H9 (cell line): Measurements from ENCODE around the gene MRPS34. TPM values are rescaled to one million over a fixed set of nuclear protein-coding genes. Genes with fewer than 3 reads are reported as not detected.

ENCODE experiments used
- DNase-seq: peaks from one replicate; pipeline ENCODE4 v3.0.0-alpha.2; 2017
- H2AFZ ChIP-seq: one replicate; pipeline ENCODE4 v1.6.1; 2013; ENCODE audit warnings: mild to moderate bottlenecking, low read length, control low read depth, moderate library complexity
- H2AK5ac ChIP-seq: 2 replicates; pipeline ENCODE4 v1.6.1; 2013; ENCODE audit warnings: low read length, control low read depth, mixed read lengths; ENCODE audit not compliant: insufficient read length
- H2BK120ac ChIP-seq: one replicate; pipeline ENCODE4 v1.6.1; 2013; ENCODE audit warnings: low read depth, mild to moderate bottlenecking, low read length, control low read depth, inconsistent platforms; ENCODE audit not compliant: poor library complexity, severe bottlenecking
- H2BK12ac ChIP-seq: 2 replicates; pipeline ENCODE4 v1.6.1; 2013; ENCODE audit warnings: low read length, control low read depth, mixed read lengths, low read depth; ENCODE audit not compliant: insufficient read length
- H2BK15ac ChIP-seq: 2 replicates; pipeline ENCODE4 v1.6.1; 2013; ENCODE audit warnings: low read depth, low read length, control low read depth
- H2BK20ac ChIP-seq: one replicate; pipeline ENCODE4 v1.6.1; 2013; ENCODE audit warnings: low read depth, mild to moderate bottlenecking, low read length, control low read depth, inconsistent platforms; ENCODE audit not compliant: poor library complexity, severe bottlenecking
- H2BK5ac ChIP-seq: 2 replicates; pipeline ENCODE4 v1.6.1; 2013; ENCODE audit warnings: low read length, control low read depth, mixed read lengths; ENCODE audit not compliant: insufficient read length
- H3K14ac ChIP-seq: 2 replicates; pipeline ENCODE4 v1.6.1; 2013; ENCODE audit warnings: low read length, control low read depth; ENCODE audit not compliant: insufficient read depth
- H3K18ac ChIP-seq: 2 replicates; pipeline ENCODE4 v1.6.1; 2013; ENCODE audit warnings: low read depth, mild to moderate bottlenecking, mixed read lengths, low read length, control low read depth; ENCODE audit not compliant: insufficient read length
- H3K23ac ChIP-seq: 2 replicates; pipeline ENCODE4 v1.6.1; 2013; ENCODE audit warnings: low read length, control low read depth, mixed read lengths, low read depth; ENCODE audit not compliant: insufficient read length
- H3K23me2 ChIP-seq: 2 replicates; pipeline ENCODE4 v1.6.1; 2013; ENCODE audit warnings: low read depth, mild to moderate bottlenecking, mixed read lengths, low read length, control low read depth; ENCODE audit not compliant: insufficient read length, poor library complexity, severe bottlenecking
- H3K27ac ChIP-seq: 2 replicates; pipeline ENCODE4 v1.5.1; 2013; ENCODE audit warnings: low read length, control low read depth, mixed read lengths, low read depth; ENCODE audit not compliant: insufficient read length
- H3K27me3 ChIP-seq: 2 replicates; pipeline ENCODE4 v1.6.1; 2013; ENCODE audit warnings: low read length, control low read depth, inconsistent platforms; ENCODE audit not compliant: insufficient read depth
- H3K4ac ChIP-seq: 2 replicates; pipeline ENCODE4 v1.6.1; 2013; ENCODE audit warnings: low read depth, mild to moderate bottlenecking, control low read depth, inconsistent platforms, low read length, moderate library complexity
- H3K4me1 ChIP-seq: 2 replicates; pipeline ENCODE4 v1.6.1; 2013; ENCODE audit warnings: low read length, control low read depth, inconsistent platforms; ENCODE audit not compliant: insufficient read depth
- H3K4me2 ChIP-seq: 2 replicates; pipeline ENCODE4 v1.6.1; 2013; ENCODE audit warnings: low read length, control low read depth, mixed read lengths; ENCODE audit not compliant: insufficient read length, insufficient read depth
- H3K56ac ChIP-seq: 2 replicates; pipeline ENCODE4 v1.6.1; 2013; ENCODE audit warnings: low read depth, mild to moderate bottlenecking, mixed read lengths, low read length, control low read depth; ENCODE audit not compliant: insufficient read length
- H3K79me1 ChIP-seq: 2 replicates; pipeline ENCODE4 v1.6.1; 2013; ENCODE audit warnings: low read depth, mild to moderate bottlenecking, moderate library complexity, low read length, control low read depth, inconsistent platforms; ENCODE audit not compliant: insufficient read depth, poor library complexity, severe bottlenecking
- H3K79me2 ChIP-seq: 2 replicates; pipeline ENCODE4 v1.6.1; 2013; ENCODE audit warnings: low read length, control low read depth, inconsistent platforms; ENCODE audit not compliant: insufficient read depth
- H3K9ac ChIP-seq: 2 replicates; pipeline ENCODE4 v1.6.1; 2013; ENCODE audit warnings: low read length, control low read depth, mixed read lengths; ENCODE audit not compliant: insufficient read length; ENCODE audit errors: extremely low read depth
- H3K9me3 ChIP-seq: one replicate; pipeline ENCODE4 v1.6.1; 2013; ENCODE audit warnings: low read depth, low read length, inconsistent platforms; ENCODE audit not compliant: control insufficient read depth
- H3T11ph ChIP-seq: one replicate; pipeline ENCODE4 v1.6.1; 2013; ENCODE audit warnings: mild to moderate bottlenecking, low read length, control low read depth, inconsistent platforms
- H4K20me1 ChIP-seq: one replicate; pipeline ENCODE4 v1.6.1; 2013; ENCODE audit not compliant: control insufficient read depth, insufficient read length, insufficient read depth
- H4K5ac ChIP-seq: 2 replicates; pipeline ENCODE4 v1.6.1; 2013; ENCODE audit warnings: low read depth, mild to moderate bottlenecking, mixed read lengths, low read length, control low read depth; ENCODE audit not compliant: insufficient read length
- H4K8ac ChIP-seq: replicated peaks from 2 replicates; pipeline ENCODE4 v1.6.1; 2013; ENCODE audit warnings: low read length, control low read depth, mixed read lengths, low read depth; ENCODE audit not compliant: insufficient read length
- H4K91ac ChIP-seq: 2 replicates; pipeline ENCODE4 v1.6.1; 2013; ENCODE audit warnings: low read depth, mild to moderate bottlenecking, moderate library complexity, mixed read lengths, low read length, control low read depth; ENCODE audit not compliant: insufficient read length
- H3K27ac Mint-ChIP-seq, 3 experiments: 2 replicates in 2 of 3; 3 replicates in 1 of 3; pipeline ENCODE4 v1.8.0; 2020 to 2021; ENCODE audit warnings: mixed read lengths in 3 of 3, mild to moderate bottlenecking in 1 of 3, moderate library complexity in 1 of 3
- H3K27me3 Mint-ChIP-seq: 2 replicates; pipeline ENCODE4 v1.8.0; 2021; ENCODE audit warnings: low read depth, mild to moderate bottlenecking, moderate library complexity, mixed read lengths
- H3K36me3 Mint-ChIP-seq, 3 experiments: 2 replicates in 2 of 3; 3 replicates in 1 of 3; pipeline ENCODE4 v1.8.0; 2020 to 2021; ENCODE audit warnings: low read depth in 3 of 3, mixed read lengths in 3 of 3; ENCODE audit not compliant: insufficient read depth in 1 of 3
- H3K4me1 Mint-ChIP-seq, 2 experiments: 2 replicates each; pipeline ENCODE4 v1.8.0; 2020; ENCODE audit warnings: mixed read lengths in 2 of 2
- H3K4me3 Mint-ChIP-seq, 2 experiments: 2 replicates in 1 of 2; 3 replicates in 1 of 2; pipeline ENCODE4 v1.8.0; 2020 to 2021; ENCODE audit warnings: mild to moderate bottlenecking in 2 of 2, mixed read lengths in 2 of 2, moderate library complexity in 1 of 2
- H3K9me3 Mint-ChIP-seq, 2 experiments: 2 replicates in 1 of 2; 3 replicates in 1 of 2; pipeline ENCODE4 v1.8.0; 2020; ENCODE audit warnings: mild to moderate bottlenecking in 2 of 2, mixed read lengths in 2 of 2, moderate library complexity in 1 of 2
- CTCF ChIP-seq: fragments of 200-600 bp; sonication (generic); conservative IDR thresholded peaks from 3 replicates; pipeline ENCODE4 v1.8.0; 2021; ENCODE audit warnings: antibody characterized with exemption, mild to moderate bottlenecking
- WGBS: extraction: QIAGEN DNeasy Blood & Tissue Kit; methylation state at CpG from one replicate; pipeline ENCODE4 v1.1.7; 2013; ENCODE audit warnings: missing lambda C conversion rate, low lambda C conversion rate, mixed read lengths; ENCODE audit not compliant: insufficient read length; ENCODE audit errors: extremely low coverage; 5-methylcytosine and 5-hydroxymethylcytosine counted together
- total RNA-seq: library from RNA; stranded (reverse); gene quantifications from 2 replicates; pipeline ENCODE4 v1.2.1, GENCODE V29; 2021

MRPS34 gene
- total RNA-seq, 1 experiment from 2014 or later, result 205 TPM

- H3K9me3 ChIP-seq, result no peaks in the 10 kb centered on the region
- no peak overlapping the region for H2AFZ ChIP-seq
- no peaks in the 10 kb centered on the region for H3K79me1 ChIP-seq
- H3K27me3 Mint-ChIP-seq, result no peaks in the 10 kb centered on the region
- H3K4me1 Mint-ChIP-seq, result no peaks in the 10 kb centered on the region
- H3K23me2 ChIP-seq, result no peaks in the 10 kb centered on the region
- no peaks in the 10 kb centered on the region for H3K4me1 ChIP-seq
- no peak overlapping the region for H3K4me3 Mint-ChIP-seq
- H4K5ac ChIP-seq, result no peak overlapping the region
- H3K79me2 ChIP-seq, result no peaks in the 10 kb centered on the region
- no peak overlapping the region for H2BK12ac ChIP-seq
- H4K91ac ChIP-seq, result no peak overlapping the region
- no peak overlapping the region for H3K56ac ChIP-seq
- no peak overlapping the region for H3K27ac ChIP-seq
- H3K18ac ChIP-seq, result no peak overlapping the region
- H2BK5ac ChIP-seq, result no peak overlapping the region
- no peaks in the 10 kb centered on the region for H4K20me1 ChIP-seq
- peaks cover 2 to 25% (median 22%) of the 10 kb centered on the region in 3 experiments; a peak in 6 of 7 replicates for H3K36me3 Mint-ChIP-seq
- H3K4me2 ChIP-seq, result no peak overlapping the region
- H3K14ac ChIP-seq, result no peak overlapping the region
- no peak overlapping the region for H2AK5ac ChIP-seq
- H3T11ph ChIP-seq, result no peak overlapping the region
- H3K9me3 Mint-ChIP-seq, result no peaks in the 10 kb centered on the region
- H3K23ac ChIP-seq, result no peak overlapping the region
- no peak overlapping the region for H3K9ac ChIP-seq
- peak overlapping the region in 1 of 3 experiments; percentile 84; a peak in 2 of 7 replicates for H3K27ac Mint-ChIP-seq
- H3K4ac ChIP-seq, result no peak overlapping the region
- no peak overlapping the region for H4K8ac ChIP-seq
- H2BK120ac ChIP-seq, result no peak overlapping the region
- no peak for DNase-seq
- no peak for TF ChIP-seq CTCF
- WGBS, result no CpG with 5 or more reads among the region's 18 CpGs
- no peak overlapping the region for H2BK20ac ChIP-seq
- H2BK15ac ChIP-seq, result no peak overlapping the region
- no peaks in the 10 kb centered on the region for H3K27me3 ChIP-seq
Measured at GRCh38 chr16:1729026-1729425, 43.9 kb downstream of the MRPS34 start.
